Measurements from ENCODE around the gene SAMD10.
"Not testable (repeated sequence)": the region's sequence is repeated elsewhere in the genome, so short reads cannot be mapped to it uniquely, and the experiment has no call there.

Gene SAMD10

DNA sequence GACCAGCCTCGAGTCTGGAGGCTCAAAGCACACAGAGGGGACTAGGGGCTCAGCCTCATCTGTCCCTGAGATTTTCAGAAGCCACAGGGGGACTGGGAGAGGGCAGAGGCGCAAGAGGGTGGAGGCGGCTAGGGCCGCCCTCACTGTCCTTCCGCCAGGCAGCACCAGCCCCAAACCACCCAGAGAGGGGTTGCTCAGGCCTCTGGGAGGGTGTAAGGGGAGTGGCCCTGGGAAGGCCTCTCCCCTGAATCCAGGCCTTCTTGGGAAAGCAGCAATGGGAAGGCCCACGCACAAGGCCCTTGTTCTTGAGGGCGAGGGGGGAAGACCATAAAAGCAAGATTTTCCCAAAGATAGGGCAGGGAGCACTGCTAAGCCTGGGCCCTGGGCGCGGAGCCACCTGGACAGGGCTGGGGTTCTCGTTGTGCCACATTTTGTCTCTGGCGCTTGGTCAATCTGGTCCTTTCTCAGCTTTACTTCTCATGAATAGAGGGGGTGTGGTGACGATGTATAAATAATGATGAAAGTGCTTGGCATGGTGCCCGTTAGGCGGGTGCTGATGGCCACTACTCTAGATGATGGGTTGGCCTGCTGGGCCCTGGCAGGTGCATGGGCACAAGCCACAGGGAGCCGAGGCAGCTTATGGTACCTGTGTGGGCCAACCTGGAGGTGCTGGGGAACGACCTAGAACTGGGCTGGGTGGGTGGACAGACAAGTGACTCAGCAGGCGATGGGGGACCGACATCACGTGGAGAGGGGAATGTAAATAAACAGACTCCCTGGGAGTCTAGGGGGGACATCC lies 4.8 kb downstream of the SAMD10 start:
- 0 out of 2 replicates have a peak, but pooled peaks have one; percentile 30 for TF ChIP-seq ZFX (IDR thresholded peaks at IDR 0.05)
- TF ChIP-seq, protein P1, sequence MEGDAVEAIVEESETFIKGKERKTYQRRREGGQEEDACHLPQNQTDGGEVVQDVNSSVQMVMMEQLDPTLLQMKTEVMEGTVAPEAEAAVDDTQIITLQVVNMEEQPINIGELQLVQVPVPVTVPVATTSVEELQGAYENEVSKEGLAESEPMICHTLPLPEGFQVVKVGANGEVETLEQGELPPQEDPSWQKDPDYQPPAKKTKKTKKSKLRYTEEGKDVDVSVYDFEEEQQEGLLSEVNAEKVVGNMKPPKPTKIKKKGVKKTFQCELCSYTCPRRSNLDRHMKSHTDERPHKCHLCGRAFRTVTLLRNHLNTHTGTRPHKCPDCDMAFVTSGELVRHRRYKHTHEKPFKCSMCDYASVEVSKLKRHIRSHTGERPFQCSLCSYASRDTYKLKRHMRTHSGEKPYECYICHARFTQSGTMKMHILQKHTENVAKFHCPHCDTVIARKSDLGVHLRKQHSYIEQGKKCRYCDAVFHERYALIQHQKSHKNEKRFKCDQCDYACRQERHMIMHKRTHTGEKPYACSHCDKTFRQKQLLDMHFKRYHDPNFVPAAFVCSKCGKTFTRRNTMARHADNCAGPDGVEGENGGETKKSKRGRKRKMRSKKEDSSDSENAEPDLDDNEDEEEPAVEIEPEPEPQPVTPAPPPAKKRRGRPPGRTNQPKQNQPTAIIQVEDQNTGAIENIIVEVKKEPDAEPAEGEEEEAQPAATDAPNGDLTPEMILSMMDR (conservative IDR thresholded peaks at IDR 0.05) = no peak
- peak overlapping the region; percentile 78 for H3K27ac ChIP-seq

GRCh38 chr20:63973636-63974401 lies 5.6 kb downstream of the SAMD10 start:
- H3K27ac ChIP-seq = peak overlapping the region; percentile 78

DNA sequence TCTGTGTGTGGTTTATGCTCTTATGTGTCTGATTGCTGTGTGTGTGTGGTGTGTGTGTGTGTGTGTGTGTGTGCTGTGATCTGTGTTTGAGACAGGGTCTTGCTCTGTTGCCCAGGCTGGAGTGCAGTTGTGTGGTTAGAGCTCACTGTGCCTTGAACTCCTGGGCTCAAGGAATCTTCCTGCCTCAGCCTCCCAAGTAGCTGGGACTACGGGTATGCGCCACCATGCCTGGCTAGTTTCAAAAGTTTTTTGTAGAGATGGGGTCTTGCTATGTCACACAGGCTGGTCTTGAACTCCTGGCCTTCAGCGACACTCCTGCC lies 6.3 kb downstream of the SAMD10 start:
- H3K27ac ChIP-seq = peak overlapping the region; percentile 78
- no peak for TF ChIP-seq ZFX (IDR thresholded peaks at IDR 0.05)
- TF ChIP-seq, protein P1 (conservative IDR thresholded peaks at IDR 0.05) = no peak

More at GRCh38 chr20:63973636-63974401, 5.6 kb downstream of the SAMD10 start:
- no peak for TF ChIP-seq ZFX (IDR thresholded peaks at IDR 0.05)
- TF ChIP-seq, protein P1 (conservative IDR thresholded peaks at IDR 0.05) = peak; percentile 100

DNA sequence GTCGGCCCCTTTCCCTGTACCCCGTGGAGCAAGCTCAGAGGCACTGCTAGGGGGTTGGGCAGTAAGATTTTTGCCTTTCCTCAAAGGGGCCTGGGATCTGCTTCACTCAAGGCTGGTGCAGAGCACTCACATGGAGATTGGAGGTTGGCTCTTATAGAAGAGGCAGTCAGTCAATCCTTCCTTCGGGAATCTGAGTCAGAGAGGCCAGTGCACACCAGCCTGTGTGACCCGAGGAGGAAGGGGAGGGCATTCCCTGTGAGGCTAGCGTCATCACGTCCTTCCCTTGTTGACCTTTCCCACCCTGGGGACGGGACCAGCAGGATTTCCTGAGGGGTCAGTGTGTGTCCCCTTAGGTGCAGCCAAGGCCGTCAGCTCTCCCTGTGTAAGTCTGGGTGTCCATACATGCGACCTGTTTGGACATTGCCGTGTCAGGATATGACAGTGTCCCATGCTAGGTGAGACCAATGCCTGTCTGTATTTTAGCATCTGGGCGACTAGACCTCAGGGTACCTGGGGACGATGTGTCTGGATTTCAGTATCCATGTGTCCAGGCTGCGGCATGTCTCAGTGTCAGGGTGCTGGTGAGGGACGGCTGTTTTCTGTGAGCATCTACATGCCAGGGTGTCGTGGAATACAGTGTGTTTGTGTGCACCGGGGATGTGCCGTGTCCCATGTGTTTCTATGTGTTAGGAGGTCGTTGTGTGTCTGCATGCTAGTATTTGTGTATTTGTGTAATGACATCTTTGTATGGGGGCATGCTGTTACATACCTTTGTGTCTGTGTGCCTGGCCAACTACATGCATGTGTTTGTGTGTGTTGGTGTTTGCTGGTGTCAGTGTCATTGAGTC lies 6.9 kb downstream of the SAMD10 start:
- no peak overlapping the region for H3K27ac ChIP-seq
- TF ChIP-seq, protein P1 (conservative IDR thresholded peaks at IDR 0.05) = no peak
- no peak for TF ChIP-seq ZFX (IDR thresholded peaks at IDR 0.05)

- not testable (repeated sequence) for H3K27ac ChIP-seq
Measured at GRCh38 chr20:63971960-63972311, 7.5 kb downstream of the SAMD10 start.

GRCh38 chr20:63970714-63971431 lies 8.6 kb downstream of the SAMD10 start:
- H3K27ac ChIP-seq = peak overlapping the region; percentile 81
- TF ChIP-seq ZFX (IDR thresholded peaks at IDR 0.05) = no peak
- TF ChIP-seq, protein P1 (conservative IDR thresholded peaks at IDR 0.05) = no peak
